GM12878 (cell line): Measurements from ENCODE around the gene ROBO1. TPM values are rescaled to one million over a fixed set of nuclear protein-coding genes. Genes with fewer than 3 reads are reported as not detected.

ENCODE experiments used
- ATAC-seq: fragments of 200-7000 bp; cut with Tn5 transposase; 3 replicates; pipeline ENCODE4 v1.9.1; 2020; ENCODE audit warnings: mild to moderate bottlenecking, moderate library complexity
- BruUV-seq: library from RNA; stranded (reverse); fragments of 400-500 nt; replicated peaks from 2 replicates; lab custom pipeline; 2021; lab: Mats Ljungman, UMichigan
- CTCF ChIA-PET: fragments of 300-600 bp; sonication (Branson Sonifier 250); formaldehyde crosslinking; extraction: SDS; loops from one replicate; lab custom pipeline; 2021; ENCODE audit warnings: inconsistent platforms; lab: Yijun Ruan, JAX
- POLR2A ChIA-PET: fragments of 350-600 bp; formaldehyde crosslinking; extraction: SDS; loops from one replicate; lab custom pipeline; 2021; ENCODE audit warnings: inconsistent platforms; lab: Charles Lee
- RAD21 ChIA-PET: fragments of 300-600 bp; sonication (Branson Sonifier 250); formaldehyde crosslinking; loops from one replicate; lab custom pipeline; 2023; ENCODE audit warnings: antibody characterized with exemption; ENCODE audit not compliant: unreplicated experiment; lab: Charles Lee
- SMC1A ChIA-PET: fragments of 300-600 bp; sonication (Branson Sonifier 250); formaldehyde crosslinking; loops from one replicate; lab custom pipeline; 2023; ENCODE audit not compliant: unreplicated experiment, uncharacterized antibody; lab: Charles Lee
- DNase-seq: peaks from one replicate; pipeline ENCODE4 v3.0.0-alpha.2; 2011; ENCODE audit warnings: low read depth, low spot score
- FAIRE-seq: peaks from 3 replicates; lab custom pipeline; 2011; peaks lifted over from hg19 to GRCh38; lab: Jason Lieb, UNC
- H2AFZ ChIP-seq: 2 replicates; pipeline ENCODE4 v1.6.0; 2011; ENCODE audit warnings: low read depth, low read length, control low read depth; ENCODE audit not compliant: control insufficient read depth
- H3K27ac ChIP-seq: 2 replicates; pipeline ENCODE4 v1.5.1; 2011; ENCODE audit warnings: control low read depth; ENCODE audit not compliant: control insufficient read depth, insufficient read depth
- H3K27me3 ChIP-seq, 2 experiments: replicated peaks in 1 of 2; 2 replicates each; pipeline versions ENCODE4 v1.6.0 to v1.6.1; 2011; ENCODE audit warnings: low read length in 1 of 2; ENCODE audit not compliant: control insufficient read depth in 2 of 2, insufficient read depth in 2 of 2
- H3K36me3 ChIP-seq, 2 experiments: 2 replicates each; pipeline ENCODE4 v1.5.1; 2011; ENCODE audit warnings: low read length in 1 of 2; ENCODE audit not compliant: control insufficient read depth in 2 of 2, insufficient read depth in 2 of 2
- H3K4me1 ChIP-seq: 2 replicates; pipeline ENCODE4 v1.6.1; 2011; ENCODE audit warnings: mild to moderate bottlenecking, low read length, moderate library complexity, mixed read lengths; ENCODE audit not compliant: control insufficient read depth, insufficient read depth
- H3K4me2 ChIP-seq: 2 replicates; pipeline ENCODE4 v1.6.0; 2011; ENCODE audit warnings: control low read depth; ENCODE audit not compliant: control insufficient read depth, insufficient read depth
- H3K4me3 ChIP-seq: fragments of 200-600 bp; sonication (generic); 2 replicates; pipeline ENCODE4 v1.5.1; 2016
- H3K79me2 ChIP-seq: 2 replicates; pipeline ENCODE4 v1.6.0; 2011; ENCODE audit warnings: low read length; ENCODE audit not compliant: control insufficient read depth, insufficient read depth
- H3K9ac ChIP-seq: 2 replicates; pipeline ENCODE4 v1.8.0; 2011; ENCODE audit warnings: low read length, control low read depth, mixed read lengths; ENCODE audit not compliant: control insufficient read depth, insufficient read depth
- H3K9me3 ChIP-seq: replicated peaks from 3 replicates; pipeline ENCODE4 v1.5.1; 2011; ENCODE audit warnings: mild to moderate bottlenecking, low read length; ENCODE audit not compliant: control insufficient read depth, insufficient read depth
- H4K20me1 ChIP-seq: 2 replicates; pipeline ENCODE4 v1.6.0; 2011; ENCODE audit not compliant: control insufficient read depth, insufficient read depth
- MEF2A ChIP-seq: IDR thresholded peaks from 2 replicates; pipeline ENCODE4 v1.6.1; 2011; ENCODE audit warnings: low read depth, mild to moderate bottlenecking, low read length, moderate library complexity; ENCODE audit not compliant: insufficient read depth
- MEF2B ChIP-seq: fragments of 450-650 bp; IDR thresholded peaks from 2 replicates; pipeline ENCODE4 v1.6.1; 2018; ENCODE audit warnings: mild to moderate bottlenecking, moderate library complexity; ENCODE audit not compliant: partially characterized antibody, poor library complexity, severe bottlenecking
- SIX5 ChIP-seq: IDR thresholded peaks from 2 replicates; pipeline ENCODE4 v1.6.1; 2011; ENCODE audit warnings: mild to moderate bottlenecking, low read depth, low read length, moderate library complexity; ENCODE audit not compliant: severe bottlenecking
- WGBS: methylation state at CpG from one replicate; pipeline ENCODE4 v1.1.6; 2016; ENCODE audit warnings: low lambda C conversion rate; ENCODE audit not compliant: insufficient replicate concordance, insufficient coverage; ENCODE audit errors: missing lambda C conversion rate; 5-methylcytosine and 5-hydroxymethylcytosine counted together
- in situ Hi-C: fragments of 300-500 bp; cut with MboI; formaldehyde crosslinking; loops from 9 replicates; pipeline ENCODE4 v1.14.3; 2018; ENCODE audit warnings: mixed read lengths
- intact Hi-C: fragments of 100-400 bp; cut with micrococcal nuclease; formaldehyde crosslinking; loops from one replicate; pipeline ENCODE4 v1.14.2; 2022; ENCODE audit not compliant: unreplicated experiment
- polyA plus RNA-seq, 11 experiments: library from polyadenylated mRNA; depleted of rRNA in 4 of 11; unstranded in 6 of 11; stranded (reverse) in 5 of 11; fragments of >200 nt; fragmentation: Nextera tagmentation in 4 of 11; fragmentation: Illumina TruSeq in 1 of 11; extraction: Ambion mirVana in 4 of 11; extraction: Trizol in 1 of 11; gene quantifications; 1 replicate in 1 of 11; 2 replicates in 10 of 11; pipeline versions ENCODE4 v1.2.1 to v1.2.3, GENCODE V29; 2011 to 2016; ENCODE audit warnings: inconsistent platforms in 2 of 11, missing spikeins in 2 of 11, low read depth in 1 of 11
- total RNA-seq, 4 experiments: library from RNA; depleted of rRNA in 3 of 4; stranded (reverse); fragments of >200 nt in 3 of 4; fragmentation: Illumina TruSeq in 1 of 4; extraction: Trizol in 1 of 4; gene quantifications; 2 replicates each; pipeline versions ENCODE4 v1.2.1 to v1.2.3, GENCODE V29; 2013 to 2021
- TF ChIP-seq, protein P1 (sequence below): IDR thresholded peaks from 2 replicates; pipeline ENCODE4 v1.6.1; 2012; ENCODE audit warnings: improper control_type of control experiment, low read depth, low read length; ENCODE audit not compliant: insufficient replicate concordance

ROBO1 gene
- total and polyA plus RNA-seq, 10 of the 15 experiments (the other 5 are each of a cell fraction or from before 2014, with no cell fraction given): 0.29 to 46.5 (median 1.2) TPM

- ChIA-PET POLR2A (no interaction called here), RAD21 (no interaction called here), SMC1A (interaction anchor here (0.7 to 1.9 kb wide), 3 partner anchors 10 to 793 kb away, joined by 3 to 4 read pairs (median 3); no protein-coding TSS in a partner anchor), CTCF (no interaction called here)
- Histone ChIP-seq H4K20me1 (no peaks in the 10 kb centered on the region), H3K79me2 (no peaks in the 10 kb centered on the region), H3K9ac (no peak overlapping the region), H3K27me3 (no peaks in the 10 kb centered on the region), H3K4me1 (no peaks in the 10 kb centered on the region), H3K4me3 (no peak overlapping the region), H3K4me2 (no peak overlapping the region), H3K27ac (no peak overlapping the region), H3K9me3 (no peaks in the 10 kb centered on the region), H2AFZ (no peak overlapping the region), H3K36me3 (no peaks in the 10 kb centered on the region)
- in situ Hi-C loops: no loop called here
- no TSS peak for BruUV-seq
- DNase-seq: no peak
- ATAC-seq: no peak
- 17% methylated on average over 6 of the region's 6 CpGs for WGBS
- TF ChIP-seq, protein P1, sequence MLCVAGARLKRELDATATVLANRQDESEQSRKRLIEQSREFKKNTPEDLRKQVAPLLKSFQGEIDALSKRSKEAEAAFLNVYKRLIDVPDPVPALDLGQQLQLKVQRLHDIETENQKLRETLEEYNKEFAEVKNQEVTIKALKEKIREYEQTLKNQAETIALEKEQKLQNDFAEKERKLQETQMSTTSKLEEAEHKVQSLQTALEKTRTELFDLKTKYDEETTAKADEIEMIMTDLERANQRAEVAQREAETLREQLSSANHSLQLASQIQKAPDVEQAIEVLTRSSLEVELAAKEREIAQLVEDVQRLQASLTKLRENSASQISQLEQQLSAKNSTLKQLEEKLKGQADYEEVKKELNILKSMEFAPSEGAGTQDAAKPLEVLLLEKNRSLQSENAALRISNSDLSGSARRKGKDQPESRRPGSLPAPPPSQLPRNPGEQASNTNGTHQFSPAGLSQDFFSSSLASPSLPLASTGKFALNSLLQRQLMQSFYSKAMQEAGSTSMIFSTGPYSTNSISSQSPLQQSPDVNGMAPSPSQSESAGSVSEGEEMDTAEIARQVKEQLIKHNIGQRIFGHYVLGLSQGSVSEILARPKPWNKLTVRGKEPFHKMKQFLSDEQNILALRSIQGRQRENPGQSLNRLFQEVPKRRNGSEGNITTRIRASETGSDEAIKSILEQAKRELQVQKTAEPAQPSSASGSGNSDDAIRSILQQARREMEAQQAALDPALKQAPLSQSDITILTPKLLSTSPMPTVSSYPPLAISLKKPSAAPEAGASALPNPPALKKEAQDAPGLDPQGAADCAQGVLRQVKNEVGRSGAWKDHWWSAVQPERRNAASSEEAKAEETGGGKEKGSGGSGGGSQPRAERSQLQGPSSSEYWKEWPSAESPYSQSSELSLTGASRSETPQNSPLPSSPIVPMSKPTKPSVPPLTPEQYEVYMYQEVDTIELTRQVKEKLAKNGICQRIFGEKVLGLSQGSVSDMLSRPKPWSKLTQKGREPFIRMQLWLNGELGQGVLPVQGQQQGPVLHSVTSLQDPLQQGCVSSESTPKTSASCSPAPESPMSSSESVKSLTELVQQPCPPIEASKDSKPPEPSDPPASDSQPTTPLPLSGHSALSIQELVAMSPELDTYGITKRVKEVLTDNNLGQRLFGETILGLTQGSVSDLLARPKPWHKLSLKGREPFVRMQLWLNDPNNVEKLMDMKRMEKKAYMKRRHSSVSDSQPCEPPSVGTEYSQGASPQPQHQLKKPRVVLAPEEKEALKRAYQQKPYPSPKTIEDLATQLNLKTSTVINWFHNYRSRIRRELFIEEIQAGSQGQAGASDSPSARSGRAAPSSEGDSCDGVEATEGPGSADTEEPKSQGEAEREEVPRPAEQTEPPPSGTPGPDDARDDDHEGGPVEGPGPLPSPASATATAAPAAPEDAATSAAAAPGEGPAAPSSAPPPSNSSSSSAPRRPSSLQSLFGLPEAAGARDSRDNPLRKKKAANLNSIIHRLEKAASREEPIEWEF: no peak
- no peak for TF ChIP-seq MEF2A
- no peak for TF ChIP-seq MEF2B
- TF ChIP-seq SIX5: no peak
- intact Hi-C loops: no loop called here
- no peak for FAIRE-seq
Measured at GRCh38 chr3:79040091-79040490, 727.7 kb downstream of the ROBO1 start.
